Cardiac fibroblast (primary cell): ENCODE data around the gene SH3PXD2B.
A peak's percentile ranks its signal among the peaks of the same experiment; 100 is the strongest.

Experiments used
- DNase-seq, 2 donors: peaks; one replicate each; pipeline versions ENCODE4 v3.0.0 to v3.0.0-alpha.2; 2010; ENCODE audit warnings: low read depth in 2 of 2
- H3K4me3 ChIP-seq, 2 donors: replicated peaks in 1 of 2; 1 replicate in 1 of 2; 2 replicates in 1 of 2; pipeline ENCODE4 v1.5.1; 2011; ENCODE audit warnings: low read depth in 2 of 2, low read length in 2 of 2, mild to moderate bottlenecking in 2 of 2, moderate library complexity in 1 of 2
- CTCF ChIP-seq: IDR thresholded peaks from one replicate; pipeline ENCODE4 v1.5.1; 2011; ENCODE audit warnings: low read depth, mild to moderate bottlenecking, low read length, inconsistent platforms

The SH3PXD2B gene

GRCh38 chr5:172389578-172390112, 64.7 kb downstream of the SH3PXD2B start:
- no peak overlapping the region for H3K4me3 ChIP-seq
- DNase-seq, result no peak
- no peak for TF ChIP-seq CTCF

GRCh38 chr5:172388246-172388733, 66.0 kb downstream of the SH3PXD2B start:
- TF ChIP-seq CTCF, result no peak
- H3K4me3 ChIP-seq, result no peak overlapping the region
- no peak for DNase-seq

- DNase-seq, result no peak
- no peak for TF ChIP-seq CTCF
- H3K4me3 ChIP-seq, result no peak overlapping the region
These were observed 68.6 kb downstream of the SH3PXD2B start for GRCh38 chr5:172385707-172386106.

- H3K4me3 ChIP-seq, result no peak overlapping the region
- no peak for TF ChIP-seq CTCF
- no peak for DNase-seq
These were observed 69.2 kb downstream of the SH3PXD2B start for GRCh38 chr5:172385010-172385563.

GRCh38 chr5:172383191-172383802, 71.0 kb downstream of the SH3PXD2B start:
- peak; percentile 40 to 80 for DNase-seq
- TF ChIP-seq CTCF, result no peak
- H3K4me3 ChIP-seq, result no peak overlapping the region

- H3K4me3 ChIP-seq, result no peak overlapping the region
- peak in 1 of 2 donors; percentile 46 for DNase-seq
- no peak for TF ChIP-seq CTCF
These were observed 73.2 kb downstream of the SH3PXD2B start for GRCh38 chr5:172380987-172381643.
